ENCODE data around the gene POLR2E.
A peak's percentile ranks its signal among the peaks of the same experiment; 100 is the strongest.
"Not testable (repeated sequence)": the region's sequence is repeated elsewhere in the genome, so short reads cannot be mapped to it uniquely, and the experiment has no call there.

The POLR2E gene

DNA sequence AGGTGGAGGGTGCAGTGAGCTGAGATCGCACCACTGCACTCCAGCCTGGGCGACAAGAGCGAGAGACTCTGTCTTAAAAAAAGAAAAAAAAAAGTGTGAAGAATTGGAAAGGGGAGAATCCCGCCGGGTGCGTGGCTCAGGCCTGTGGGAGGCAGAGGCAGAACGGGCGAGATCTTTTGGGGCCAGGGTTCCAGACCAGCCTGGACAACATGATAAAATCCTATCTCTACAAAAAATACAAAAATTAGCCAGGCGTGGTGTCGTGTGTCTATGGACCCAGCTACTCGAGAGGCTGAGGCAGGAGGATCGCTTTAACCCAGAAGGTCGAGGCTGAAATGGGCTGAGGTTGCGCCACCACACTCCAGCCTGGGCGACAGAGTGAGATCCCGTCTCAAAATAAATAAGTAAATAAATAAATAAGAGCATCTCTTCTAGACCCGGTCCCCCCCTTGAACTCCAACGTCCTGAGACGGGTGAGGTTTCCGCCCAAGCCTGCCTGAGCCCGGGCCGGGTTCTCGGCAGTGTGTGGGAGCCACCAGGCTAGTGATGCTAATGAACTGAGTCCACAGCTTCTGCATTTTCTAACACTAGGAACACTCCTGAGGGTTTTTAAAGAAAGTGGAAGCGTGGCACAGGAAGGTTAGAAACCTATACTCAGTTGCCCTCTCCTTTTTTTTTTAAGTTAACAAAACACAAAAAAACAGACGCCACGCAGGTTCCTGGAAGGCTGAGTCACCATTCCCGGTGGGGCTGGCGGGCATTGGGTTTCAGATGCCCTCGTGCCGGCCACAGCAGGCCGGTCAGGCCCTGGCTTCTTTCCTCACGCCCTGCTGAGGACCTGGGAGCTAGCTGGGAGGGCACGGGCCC is 30.7 kb upstream of the POLR2E start:
- DNase-seq = no peak

DNA sequence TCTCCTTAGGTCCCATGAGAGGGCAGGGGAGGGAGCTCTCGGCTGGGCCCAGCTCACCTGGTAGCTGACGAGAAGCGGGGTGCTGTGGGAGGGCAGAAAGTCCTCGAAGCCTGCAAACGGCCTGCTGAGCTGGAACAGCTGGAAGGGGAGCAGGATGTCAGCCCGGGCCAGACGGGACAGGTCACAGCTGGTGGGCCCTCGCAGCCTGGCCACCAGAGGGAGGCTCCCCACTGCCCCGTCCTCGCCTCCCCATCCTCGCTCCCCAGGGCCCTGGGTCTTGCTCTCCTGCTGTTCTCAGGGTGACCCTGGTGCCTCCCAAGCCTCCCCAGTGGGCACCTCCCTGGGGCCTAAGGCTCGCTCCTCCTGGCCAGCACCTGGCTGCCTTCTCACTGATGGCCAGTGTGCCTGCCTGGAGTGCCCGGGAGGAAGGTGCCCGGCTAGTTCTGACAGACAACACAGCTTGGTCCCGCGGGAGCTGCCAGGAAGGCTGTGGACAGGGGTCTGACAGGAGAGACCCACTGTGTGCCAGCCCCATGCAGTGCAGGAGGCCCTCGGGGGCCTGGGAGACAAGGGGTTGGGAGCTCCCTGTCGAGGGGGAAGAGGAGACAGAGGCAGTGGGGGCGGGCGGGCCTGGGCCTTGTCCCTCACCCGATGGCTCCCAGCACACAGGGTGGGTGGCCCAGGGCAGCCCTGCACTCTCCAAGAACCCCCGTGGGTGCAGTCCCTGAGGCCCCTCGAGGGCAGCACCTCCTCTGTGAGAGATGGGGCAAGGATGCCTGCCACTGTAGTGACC is 28.9 kb upstream of the POLR2E start:
- DNase-seq = no peak

DNA sequence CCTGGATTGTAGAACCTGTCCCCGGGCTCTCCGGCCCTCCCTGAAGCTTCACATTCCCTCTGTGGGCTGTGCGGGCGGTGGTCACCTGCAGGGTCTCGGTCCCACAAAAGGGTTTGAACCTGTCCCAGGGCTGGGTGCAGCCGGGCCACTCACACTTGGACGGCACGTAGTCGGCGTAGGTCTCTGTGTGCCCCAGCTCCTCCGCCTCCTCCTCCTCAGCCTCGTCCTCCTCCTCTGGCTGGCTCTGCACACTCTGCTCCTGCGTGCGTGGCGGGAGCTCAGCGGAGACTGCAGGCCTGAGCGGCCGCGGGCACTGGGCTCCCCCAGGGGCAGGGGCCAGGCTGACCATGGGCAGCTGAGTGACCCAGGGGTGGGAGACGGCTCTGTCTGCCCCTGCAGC is 28.2 kb upstream of the POLR2E start:
- no peak for DNase-seq

DNA sequence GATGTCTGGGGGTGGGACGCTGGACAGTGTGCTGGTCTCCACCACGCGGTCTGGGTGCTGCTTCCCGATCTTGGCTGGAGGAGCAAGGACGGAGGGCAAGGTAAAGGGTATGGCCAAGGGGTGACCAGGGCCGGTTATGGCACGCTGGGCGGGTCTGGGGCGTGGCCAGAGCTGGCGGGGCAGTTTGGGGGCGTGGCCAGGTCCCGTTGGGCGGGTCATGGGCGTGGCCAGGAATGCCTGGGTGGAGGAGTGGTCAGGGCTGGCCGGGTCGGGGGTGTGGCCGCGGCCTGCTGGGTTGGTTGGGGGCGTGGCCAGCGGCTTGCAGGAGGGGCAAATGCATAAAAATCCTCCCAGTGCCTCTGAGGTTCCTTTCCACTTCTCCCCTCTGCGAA is 27.8 kb upstream of the POLR2E start:
- peak; percentile 16 for DNase-seq

DNA sequence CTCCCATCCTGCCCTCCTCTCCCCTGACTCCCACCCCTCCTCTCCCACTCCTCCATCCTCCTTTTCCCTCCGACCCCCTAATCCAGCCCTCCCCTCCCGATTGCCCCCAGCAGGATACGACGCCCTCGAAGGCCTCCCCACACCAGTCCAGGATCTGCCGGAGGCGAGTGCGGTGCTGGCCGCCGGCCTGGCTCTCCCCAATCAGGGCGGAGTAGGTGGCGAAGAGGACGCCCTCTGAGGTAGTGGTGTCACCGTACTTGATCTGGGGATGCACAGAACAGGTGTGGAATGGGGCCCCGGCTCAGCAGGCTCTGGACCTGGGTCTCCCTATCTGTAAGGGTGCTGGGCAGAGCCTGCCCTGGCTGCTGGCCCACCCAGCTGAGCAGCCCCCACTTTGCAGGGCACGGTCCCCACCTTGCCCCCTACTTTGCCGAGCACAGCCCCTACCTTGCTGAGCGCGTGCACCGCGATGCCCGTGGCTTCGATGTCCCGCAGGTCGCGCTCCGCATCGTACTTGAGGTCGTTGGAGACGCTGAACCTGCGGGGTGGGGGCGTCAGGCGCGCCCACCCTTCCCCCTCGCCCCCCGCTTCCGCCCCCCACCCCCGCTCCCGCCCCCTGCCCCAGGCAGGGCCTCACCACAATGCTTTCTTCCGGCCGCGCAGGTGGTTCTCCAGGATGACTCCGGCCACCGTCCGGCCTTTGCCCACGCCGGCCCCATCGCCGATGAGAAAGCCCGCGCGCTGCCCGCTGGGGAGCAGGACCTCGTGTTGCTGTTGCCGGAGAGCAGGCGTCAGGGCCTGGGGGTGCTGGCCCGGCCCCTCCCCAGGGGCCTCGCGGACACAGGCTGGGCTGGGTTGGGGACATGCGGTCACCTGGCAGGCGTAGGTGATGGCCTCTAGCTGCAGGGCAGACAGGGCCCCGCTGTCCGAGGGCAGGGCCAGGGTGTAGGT is 27.1 kb upstream of the POLR2E start:
- no peak for DNase-seq

DNA sequence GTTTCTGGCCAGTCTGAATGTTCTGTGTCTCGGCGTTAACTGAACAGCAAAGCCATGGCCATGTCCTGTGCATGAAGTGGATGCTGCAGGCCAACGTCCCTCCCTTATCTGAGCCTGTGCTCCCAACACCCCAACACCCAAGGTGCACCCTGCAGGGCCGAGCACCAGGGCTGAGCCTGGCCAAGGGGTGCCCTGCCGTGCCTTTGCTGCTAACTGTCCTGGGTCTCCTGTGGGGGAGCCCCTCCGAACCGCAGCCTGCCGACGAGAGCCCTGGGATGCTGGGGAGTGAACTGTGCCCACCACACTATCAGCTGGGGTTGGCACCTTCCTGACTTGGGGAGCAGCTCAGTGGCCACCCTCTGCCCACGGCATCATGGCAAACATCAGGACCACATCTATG is 26.2 kb upstream of the POLR2E start:
- DNase-seq = no peak

DNA sequence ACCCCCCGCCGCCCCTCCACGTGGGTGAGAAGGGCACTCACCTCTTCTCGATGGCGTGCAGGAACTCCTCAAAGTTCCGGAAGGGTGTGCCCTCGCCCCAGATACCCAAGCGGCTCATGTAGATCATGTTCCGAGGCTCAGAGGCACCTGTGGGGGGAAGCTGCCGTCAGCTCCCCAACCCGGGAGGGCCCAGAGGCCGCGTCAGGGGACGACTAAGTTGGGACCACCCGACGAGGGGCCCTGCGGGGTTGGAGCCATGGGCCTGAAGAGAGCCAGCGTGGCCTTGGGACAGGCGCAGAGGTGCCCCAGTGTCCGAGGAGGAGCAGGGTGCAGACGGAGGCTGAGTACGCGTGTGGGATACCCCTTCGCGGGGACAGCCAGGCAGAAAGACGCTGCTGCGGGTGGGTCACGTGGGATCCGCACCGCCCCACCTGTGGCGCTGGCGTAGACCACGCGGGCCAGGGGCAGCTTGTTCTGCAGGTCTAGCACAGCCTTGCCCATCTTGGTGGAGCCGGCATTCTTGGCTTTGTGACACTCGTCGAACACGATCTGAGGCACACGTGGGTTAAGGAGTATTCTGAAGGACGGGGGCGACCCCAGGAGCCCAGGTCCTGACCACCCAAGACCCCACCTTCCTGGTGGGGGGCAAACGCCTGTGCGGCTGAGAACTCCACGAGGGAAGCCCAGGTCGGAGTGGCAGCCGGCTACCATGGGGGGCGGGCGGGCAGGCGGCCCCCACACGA is 24.5 kb upstream of the POLR2E start:
- no peak for DNase-seq

DNA sequence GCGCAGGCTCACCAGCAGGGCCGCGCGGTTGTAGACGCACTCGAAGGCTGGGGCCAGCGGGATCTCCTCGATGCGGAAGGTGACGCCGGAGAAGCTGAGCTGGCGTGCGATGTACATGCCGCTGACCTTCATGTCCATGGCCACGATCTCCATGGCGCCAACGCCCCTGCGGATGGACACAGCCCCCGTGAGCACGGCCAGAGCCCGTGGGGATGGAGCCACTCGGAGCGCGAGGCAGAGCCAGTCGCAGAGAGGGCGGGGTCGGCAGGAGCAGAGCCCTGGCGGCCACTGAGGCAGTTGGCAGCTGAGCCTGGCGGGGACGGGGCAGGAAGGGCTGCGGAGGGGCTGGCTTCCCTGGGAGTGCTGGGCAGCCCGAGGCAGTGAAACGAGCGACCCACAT is 23.8 kb upstream of the POLR2E start:
- DNase-seq = no peak

DNA sequence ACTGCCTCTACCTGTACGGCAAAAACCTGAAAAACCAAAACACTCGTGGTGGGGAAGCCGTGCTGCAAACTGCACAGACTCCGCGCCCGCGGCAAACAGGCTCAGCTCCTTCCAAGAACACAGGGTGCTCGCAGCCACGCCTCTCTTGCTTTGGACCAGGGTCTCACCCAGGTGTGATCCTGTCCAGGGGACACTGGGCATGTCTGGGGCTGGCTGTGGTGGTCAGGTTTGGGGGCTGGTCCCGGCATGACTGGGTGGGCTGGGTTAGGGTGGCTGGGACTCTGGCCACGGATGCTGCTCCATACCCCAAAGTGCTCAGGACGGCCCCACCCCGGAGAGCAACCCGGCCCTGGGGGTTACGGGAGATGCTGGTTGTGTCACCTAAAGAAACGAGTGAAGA is 22.5 kb upstream of the POLR2E start:
- no peak for DNase-seq

DNA sequence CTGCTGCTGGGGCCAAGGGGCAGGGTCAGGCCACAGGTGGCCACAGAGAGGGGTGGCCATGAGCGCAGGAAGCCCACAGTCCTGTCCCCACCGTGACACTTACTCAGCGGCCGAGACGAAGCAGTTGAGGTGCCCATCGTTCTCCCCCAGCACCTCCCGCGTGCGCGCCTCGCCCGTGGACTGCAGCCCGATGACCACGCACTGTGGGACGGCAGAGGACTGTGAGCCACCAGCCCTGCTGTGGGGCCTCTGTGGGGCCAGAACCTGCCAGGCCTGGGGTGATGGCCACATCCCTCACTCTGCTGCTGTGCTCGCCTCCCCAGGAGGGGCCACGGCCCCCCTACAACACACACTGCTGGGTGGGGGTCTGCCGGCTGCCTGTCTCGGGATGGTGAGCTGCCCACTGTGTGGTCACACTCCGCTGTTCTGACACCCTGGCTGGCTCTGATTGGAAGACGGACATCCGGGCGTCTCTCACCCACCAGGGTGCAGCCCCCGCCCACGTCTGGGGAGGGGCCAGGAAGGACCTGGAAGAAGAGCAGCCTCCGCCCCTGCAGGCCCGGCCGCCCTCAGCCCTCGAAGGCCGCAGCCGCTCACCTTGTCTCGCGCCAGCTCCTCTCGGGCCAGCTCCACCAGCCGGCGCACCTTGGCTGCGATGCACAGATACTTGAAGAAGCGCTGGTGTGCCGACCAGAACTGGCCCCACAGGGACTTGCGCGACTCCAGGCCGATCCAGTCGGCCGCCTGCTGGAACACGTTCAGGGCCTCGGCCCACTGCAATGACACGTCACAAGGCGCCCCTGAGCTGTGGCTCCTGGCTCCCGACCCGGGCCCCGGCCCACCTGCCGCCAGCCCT is 21.8 kb upstream of the POLR2E start:
- DNase-seq = no peak

DNA sequence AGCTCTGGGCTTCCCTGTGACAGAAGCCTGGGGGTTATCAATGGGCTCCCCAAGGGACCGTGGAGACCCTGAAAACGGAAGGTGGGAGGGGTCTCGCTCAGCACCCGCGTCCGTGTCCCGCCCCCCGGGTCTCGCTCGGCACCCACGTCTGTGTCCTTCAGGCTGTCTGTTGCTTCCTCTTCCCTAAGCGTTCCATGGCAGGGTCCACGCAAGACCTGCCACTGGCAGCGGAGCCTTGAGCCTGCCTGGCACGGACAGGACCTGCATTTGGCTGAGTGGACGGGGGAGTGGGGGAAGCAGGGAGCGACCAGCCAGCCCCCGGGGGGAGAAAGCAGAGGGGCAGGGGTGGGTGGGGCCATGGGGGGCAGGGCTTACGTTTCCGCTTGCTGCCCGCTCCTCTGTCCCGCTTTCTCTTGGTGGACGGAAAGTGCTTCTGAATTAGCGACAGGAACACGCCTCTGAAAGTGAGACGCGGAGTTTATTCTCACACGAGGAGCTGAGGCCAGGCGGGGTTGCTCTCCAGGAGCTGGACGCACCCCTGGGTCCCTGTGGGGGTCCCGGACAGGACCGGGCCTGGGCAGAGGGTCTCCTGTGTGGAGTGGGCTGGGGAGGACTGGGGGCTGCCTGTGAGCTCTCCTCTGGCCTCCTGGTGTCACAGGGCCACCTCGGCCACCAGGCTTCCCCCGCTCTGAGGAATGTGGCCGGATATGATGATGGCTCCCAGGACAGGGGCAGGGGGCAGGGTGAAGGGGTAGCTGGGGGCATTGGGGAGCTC is 20.7 kb upstream of the POLR2E start:
- DNase-seq = no peak

DNA sequence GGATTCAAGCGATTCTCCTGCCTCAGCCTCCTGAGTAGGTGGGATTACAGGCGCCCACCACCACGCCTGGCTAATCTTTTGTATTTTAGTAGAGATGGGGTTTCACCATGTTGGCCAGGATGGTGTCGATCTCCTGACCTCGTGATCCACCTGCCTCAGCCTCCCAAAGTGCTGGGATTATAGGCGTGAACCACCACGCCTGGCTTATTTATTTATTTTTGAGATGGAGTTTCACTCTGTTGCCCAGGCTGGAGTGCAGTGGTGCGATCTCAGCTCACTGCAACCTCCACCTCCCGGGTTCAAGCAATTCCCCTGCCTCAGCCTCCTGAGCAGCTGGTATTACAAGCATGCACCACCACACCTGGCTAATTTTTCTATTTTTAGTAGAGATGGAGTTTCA is 19.6 kb upstream of the POLR2E start:
- DNase-seq = not testable (repeated sequence)

DNA sequence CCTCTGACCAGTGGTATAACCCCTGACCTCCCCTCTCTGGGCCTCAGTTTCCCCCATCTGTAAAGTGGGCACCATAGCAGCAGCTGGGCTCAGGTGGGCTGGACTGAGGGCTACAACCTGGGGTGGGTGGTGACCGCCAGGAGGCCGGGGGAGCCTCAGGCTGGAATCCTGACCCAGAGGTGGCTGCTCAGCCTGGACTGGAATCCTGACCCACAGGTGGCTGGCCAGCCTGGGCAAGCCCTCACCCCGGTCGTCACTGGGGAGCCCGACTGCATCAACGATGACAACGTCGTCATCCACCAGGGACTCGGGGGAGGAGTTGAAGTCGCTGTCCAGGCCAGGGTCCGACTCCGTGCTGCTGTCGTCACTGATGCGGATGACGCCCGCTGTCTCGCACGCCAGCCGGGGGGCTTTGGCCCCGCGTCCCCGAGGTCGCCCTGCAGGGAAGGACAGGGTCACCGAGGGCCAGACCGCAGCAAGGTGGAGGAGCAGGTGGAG is 18.9 kb upstream of the POLR2E start:
- DNase-seq = no peak

DNA sequence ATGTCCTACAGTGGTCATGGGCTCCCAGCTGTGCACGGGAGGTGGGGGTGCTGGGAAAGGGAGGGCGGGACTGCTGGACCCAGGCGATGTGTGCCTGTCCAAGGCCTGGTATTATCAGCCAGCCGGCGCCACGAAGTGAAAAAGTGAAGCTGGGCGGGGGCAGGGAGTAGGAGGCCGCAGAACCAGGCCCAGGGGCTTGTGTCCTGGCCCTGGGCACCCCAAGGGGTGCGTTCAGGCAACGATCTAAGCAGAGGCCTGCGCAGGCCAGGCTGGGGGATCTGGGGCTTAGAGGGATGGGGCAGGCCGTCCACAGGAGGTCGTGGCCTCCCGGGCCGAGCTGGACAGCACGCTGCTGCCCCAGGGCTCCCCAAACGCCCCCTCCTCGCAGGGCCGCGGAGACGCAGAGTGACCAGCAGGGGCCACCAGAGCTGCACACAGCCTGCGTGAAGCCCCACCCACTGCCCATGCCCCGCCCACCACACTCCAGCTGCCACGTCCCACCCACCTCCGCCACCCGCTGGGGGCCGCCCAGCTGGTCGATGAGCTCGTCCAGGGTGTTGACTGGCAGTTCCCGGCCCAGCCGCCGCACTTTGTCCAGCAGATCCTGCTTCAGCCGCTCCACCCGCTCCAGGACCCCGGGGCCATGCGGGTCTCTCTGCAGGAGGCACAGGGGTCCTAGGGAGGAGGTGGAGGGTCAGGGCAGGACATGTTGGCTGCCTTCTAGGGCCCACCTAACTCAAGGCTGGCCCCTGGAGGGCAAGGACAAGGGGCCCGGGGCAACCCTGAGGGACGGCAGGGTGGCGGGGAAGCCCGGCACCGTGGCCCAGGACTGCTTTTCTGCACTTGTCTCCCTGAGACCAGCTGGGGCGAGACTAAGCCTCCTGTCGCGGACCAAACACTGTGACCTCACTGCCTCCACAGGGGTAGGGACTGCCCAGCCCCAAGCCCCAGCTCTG is 18.1 kb upstream of the POLR2E start:
- peak; percentile 49 for DNase-seq

DNA sequence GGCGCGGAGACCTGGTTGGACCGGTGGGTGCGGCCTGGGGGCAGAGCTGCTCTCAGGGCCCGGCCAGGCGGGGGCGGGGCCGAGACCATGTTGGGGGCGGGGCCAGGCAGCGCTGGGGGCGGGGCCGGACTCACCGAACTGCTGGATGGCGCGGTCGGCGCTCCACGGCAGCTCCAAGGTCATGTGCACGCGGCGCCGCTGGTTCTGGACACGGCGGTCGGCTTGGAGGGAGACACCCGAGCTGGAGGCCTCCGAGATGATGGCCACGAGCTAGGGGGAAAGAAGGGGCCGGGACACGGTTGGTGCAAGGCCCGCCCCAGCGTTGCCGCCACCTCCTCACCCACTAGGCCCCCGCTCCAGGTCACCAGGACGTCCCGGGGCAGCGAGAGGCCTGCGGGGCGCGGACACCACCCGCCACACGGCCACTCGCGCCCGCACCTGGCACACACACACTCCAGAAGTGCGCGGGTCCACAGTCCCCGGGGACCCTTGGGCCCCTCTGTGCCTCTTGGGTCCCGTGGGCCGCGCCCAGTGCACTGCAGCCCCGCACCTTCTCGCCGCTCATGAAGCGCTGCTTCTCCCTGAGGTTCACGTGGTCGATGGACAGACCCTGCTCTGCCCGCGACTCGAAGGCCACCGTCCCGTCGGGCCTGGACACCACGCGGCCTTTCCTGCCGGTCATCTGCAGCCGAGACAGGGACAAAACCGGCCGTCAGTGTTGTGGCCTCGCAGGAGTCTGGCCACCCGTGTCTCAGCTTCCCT is 17.3 kb upstream of the POLR2E start:
- DNase-seq = no peak

DNA sequence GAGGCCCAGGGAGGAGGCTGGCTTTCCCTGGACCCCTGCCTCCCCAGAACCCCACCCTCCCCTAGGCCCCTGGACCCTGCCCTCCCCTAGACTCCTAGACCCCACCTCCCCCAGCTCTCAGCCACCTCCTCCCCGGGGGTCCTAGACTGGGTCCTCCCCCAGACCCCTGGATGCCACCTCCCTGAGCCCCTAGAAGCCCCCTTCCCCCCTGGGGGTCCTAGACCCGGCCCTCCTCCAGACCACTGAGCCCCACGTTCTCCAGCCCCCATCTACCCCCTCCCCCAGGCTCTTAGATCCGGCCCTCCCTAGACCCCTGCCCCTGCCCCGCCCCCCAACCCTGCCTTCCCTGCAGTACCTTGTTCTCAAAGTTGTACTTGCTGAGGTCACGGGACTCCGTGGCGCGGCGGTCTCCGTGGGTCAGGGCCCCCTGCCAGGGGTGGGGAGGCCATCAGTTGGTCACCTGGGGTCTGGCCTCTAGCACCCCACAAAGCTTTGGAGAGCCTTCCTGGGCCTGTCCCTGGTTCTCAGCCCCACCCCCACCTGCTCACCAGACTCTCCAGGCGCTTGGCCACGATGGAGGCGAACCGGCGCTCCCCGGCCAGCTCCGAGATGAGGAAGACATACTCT is 16.6 kb upstream of the POLR2E start:
- DNase-seq = no peak

DNA sequence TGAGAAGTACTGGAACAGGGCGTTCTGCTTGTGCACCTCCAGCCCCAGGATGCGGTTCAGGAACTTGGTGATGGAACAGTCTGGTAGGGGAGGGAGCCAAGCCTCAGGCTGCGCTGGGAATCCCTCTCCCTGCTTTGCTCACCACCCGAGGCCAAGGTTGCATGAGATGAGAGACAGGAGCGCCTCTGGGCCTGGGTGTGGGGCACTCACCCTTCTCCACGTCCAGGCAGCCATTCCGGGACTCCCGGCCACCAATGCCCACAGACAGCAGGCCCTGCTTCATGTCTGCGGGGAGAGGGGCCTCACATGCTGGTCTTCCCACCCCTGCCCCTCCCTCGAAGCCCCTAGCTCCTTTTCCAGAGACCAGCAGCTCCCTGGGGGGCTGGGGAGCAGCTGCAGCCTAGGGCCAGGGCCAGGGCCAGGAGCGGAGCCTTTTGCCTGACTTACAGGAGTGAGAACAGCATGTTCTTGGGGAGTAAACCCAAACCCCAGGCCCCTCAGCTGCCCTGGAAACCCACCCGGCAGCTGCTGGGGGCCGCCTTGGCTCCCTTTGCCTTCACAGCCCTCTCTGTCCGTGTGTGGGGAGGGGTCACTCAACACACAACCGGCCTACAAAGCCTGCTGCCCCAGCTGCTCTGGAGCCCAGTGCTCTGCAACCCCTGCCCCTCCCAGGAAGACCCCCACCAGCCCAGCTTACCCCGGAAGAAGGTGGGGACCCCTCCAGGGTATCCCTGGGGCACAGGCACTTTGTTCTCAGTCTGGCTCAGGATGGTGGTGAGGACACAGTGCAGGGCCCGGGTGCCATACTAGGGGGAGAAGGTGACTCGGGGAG is 15.8 kb upstream of the POLR2E start:
- DNase-seq = no peak

Data from NCI-H345 (cell line).